GM12878 (cell line): ENCODE results near the gene EPHA4. TPM values are rescaled to one million over a fixed set of nuclear protein-coding genes. Genes with fewer than 3 reads are reported as not detected.

Experiments
- ATAC-seq: fragments of 200-7000 bp; cut with Tn5 transposase; 3 replicates; pipeline ENCODE4 v1.9.1; 2020; ENCODE audit warnings: mild to moderate bottlenecking, moderate library complexity
- BruUV-seq: library from RNA; stranded (reverse); fragments of 400-500 nt; replicated peaks from 2 replicates; lab custom pipeline; 2021; lab: Mats Ljungman, UMichigan
- CTCF ChIA-PET: fragments of 300-600 bp; sonication (Branson Sonifier 250); formaldehyde crosslinking; extraction: SDS; loops from one replicate; lab custom pipeline; 2021; ENCODE audit warnings: inconsistent platforms; lab: Yijun Ruan, JAX
- POLR2A ChIA-PET: fragments of 350-600 bp; formaldehyde crosslinking; extraction: SDS; loops from one replicate; lab custom pipeline; 2021; ENCODE audit warnings: inconsistent platforms; lab: Charles Lee
- RAD21 ChIA-PET: fragments of 300-600 bp; sonication (Branson Sonifier 250); formaldehyde crosslinking; loops from one replicate; lab custom pipeline; 2023; ENCODE audit warnings: antibody characterized with exemption; ENCODE audit not compliant: unreplicated experiment; lab: Charles Lee
- SMC1A ChIA-PET: fragments of 300-600 bp; sonication (Branson Sonifier 250); formaldehyde crosslinking; loops from one replicate; lab custom pipeline; 2023; ENCODE audit not compliant: unreplicated experiment, uncharacterized antibody; lab: Charles Lee
- DNase-seq: peaks from one replicate; pipeline ENCODE4 v3.0.0-alpha.2; 2011; ENCODE audit warnings: low read depth, low spot score
- FAIRE-seq: peaks from 3 replicates; lab custom pipeline; 2011; peaks lifted over from hg19 to GRCh38; lab: Jason Lieb, UNC
- H2AFZ ChIP-seq: 2 replicates; pipeline ENCODE4 v1.6.0; 2011; ENCODE audit warnings: low read depth, low read length, control low read depth; ENCODE audit not compliant: control insufficient read depth
- H3K27ac ChIP-seq: 2 replicates; pipeline ENCODE4 v1.5.1; 2011; ENCODE audit warnings: control low read depth; ENCODE audit not compliant: control insufficient read depth, insufficient read depth
- H3K27me3 ChIP-seq, 2 experiments: replicated peaks in 1 of 2; 2 replicates each; pipeline versions ENCODE4 v1.6.0 to v1.6.1; 2011; ENCODE audit warnings: low read length in 1 of 2; ENCODE audit not compliant: control insufficient read depth in 2 of 2, insufficient read depth in 2 of 2
- H3K36me3 ChIP-seq, 2 experiments: 2 replicates each; pipeline ENCODE4 v1.5.1; 2011; ENCODE audit warnings: low read length in 1 of 2; ENCODE audit not compliant: control insufficient read depth in 2 of 2, insufficient read depth in 2 of 2
- H3K4me1 ChIP-seq: 2 replicates; pipeline ENCODE4 v1.6.1; 2011; ENCODE audit warnings: mild to moderate bottlenecking, low read length, moderate library complexity, mixed read lengths; ENCODE audit not compliant: control insufficient read depth, insufficient read depth
- H3K4me2 ChIP-seq: 2 replicates; pipeline ENCODE4 v1.6.0; 2011; ENCODE audit warnings: control low read depth; ENCODE audit not compliant: control insufficient read depth, insufficient read depth
- H3K4me3 ChIP-seq: fragments of 200-600 bp; sonication (generic); 2 replicates; pipeline ENCODE4 v1.5.1; 2016
- H3K79me2 ChIP-seq: 2 replicates; pipeline ENCODE4 v1.6.0; 2011; ENCODE audit warnings: low read length; ENCODE audit not compliant: control insufficient read depth, insufficient read depth
- H3K9ac ChIP-seq: 2 replicates; pipeline ENCODE4 v1.8.0; 2011; ENCODE audit warnings: low read length, control low read depth, mixed read lengths; ENCODE audit not compliant: control insufficient read depth, insufficient read depth
- H3K9me3 ChIP-seq: replicated peaks from 3 replicates; pipeline ENCODE4 v1.5.1; 2011; ENCODE audit warnings: mild to moderate bottlenecking, low read length; ENCODE audit not compliant: control insufficient read depth, insufficient read depth
- H4K20me1 ChIP-seq: 2 replicates; pipeline ENCODE4 v1.6.0; 2011; ENCODE audit not compliant: control insufficient read depth, insufficient read depth
- ATF7 ChIP-seq: fragments of 450-650 bp; IDR thresholded peaks from 2 replicates; pipeline ENCODE4 v1.6.1; 2016; ENCODE audit warnings: low read depth, mild to moderate bottlenecking
- BACH1 ChIP-seq: fragments of 450-650 bp; IDR thresholded peaks from 2 replicates; pipeline ENCODE4 v1.6.1; 2017; ENCODE audit warnings: mild to moderate bottlenecking, borderline replicate concordance
- BMI1 ChIP-seq: fragments of 450-650 bp; IDR thresholded peaks from 2 replicates; pipeline ENCODE4 v1.6.1; 2016; ENCODE audit warnings: mild to moderate bottlenecking, moderate library complexity, borderline replicate concordance
- IKZF1 ChIP-seq: fragments of 450-650 bp; conservative IDR thresholded peaks from 2 replicates; pipeline ENCODE4 v1.6.1; 2017; ENCODE audit warnings: antibody characterized with exemption, mild to moderate bottlenecking
- POLR2AphosphoS5 ChIP-seq: IDR thresholded peaks from 2 replicates; pipeline ENCODE4 v1.6.1; 2011; ENCODE audit warnings: mild to moderate bottlenecking, low read length, inconsistent platforms
- ZNF207 ChIP-seq: fragments of 450-650 bp; IDR thresholded peaks from 2 replicates; pipeline ENCODE4 v1.6.1; 2014; ENCODE audit warnings: antibody characterized with exemption, mild to moderate bottlenecking, borderline replicate concordance
- WGBS: methylation state at CpG from one replicate; pipeline ENCODE4 v1.1.6; 2016; ENCODE audit warnings: low lambda C conversion rate; ENCODE audit not compliant: insufficient replicate concordance, insufficient coverage; ENCODE audit errors: missing lambda C conversion rate; 5-methylcytosine and 5-hydroxymethylcytosine counted together
- in situ Hi-C: fragments of 300-500 bp; cut with MboI; formaldehyde crosslinking; loops from 9 replicates; pipeline ENCODE4 v1.14.3; 2018; ENCODE audit warnings: mixed read lengths
- intact Hi-C: fragments of 100-400 bp; cut with micrococcal nuclease; formaldehyde crosslinking; loops from one replicate; pipeline ENCODE4 v1.14.2; 2022; ENCODE audit not compliant: unreplicated experiment
- polyA plus RNA-seq, 11 experiments: library from polyadenylated mRNA; depleted of rRNA in 4 of 11; unstranded in 6 of 11; stranded (reverse) in 5 of 11; fragments of >200 nt; fragmentation: Nextera tagmentation in 4 of 11; fragmentation: Illumina TruSeq in 1 of 11; extraction: Ambion mirVana in 4 of 11; extraction: Trizol in 1 of 11; gene quantifications; 1 replicate in 1 of 11; 2 replicates in 10 of 11; pipeline versions ENCODE4 v1.2.1 to v1.2.3, GENCODE V29; 2011 to 2016; ENCODE audit warnings: inconsistent platforms in 2 of 11, missing spikeins in 2 of 11, low read depth in 1 of 11
- total RNA-seq, 4 experiments: library from RNA; depleted of rRNA in 3 of 4; stranded (reverse); fragments of >200 nt in 3 of 4; fragmentation: Illumina TruSeq in 1 of 4; extraction: Trizol in 1 of 4; gene quantifications; 2 replicates each; pipeline versions ENCODE4 v1.2.1 to v1.2.3, GENCODE V29; 2013 to 2021
- TF ChIP-seq, protein P1 (sequence below): fragments of 450-650 bp; IDR thresholded peaks from 2 replicates; pipeline ENCODE4 v1.6.1; 2016; ENCODE audit warnings: mild to moderate bottlenecking

EPHA4 gene
- total and polyA plus RNA-seq, 10 of the 15 experiments (the other 5 are each of a cell fraction or from before 2014, with no cell fraction given) = 0.06 to 1.5 (median 0.33) TPM; not detected in 1

GRCh38 chr2:221485503-221485870 lies 86.6 kb downstream of the EPHA4 start (continued):
- TF ChIP-seq, protein P1, sequence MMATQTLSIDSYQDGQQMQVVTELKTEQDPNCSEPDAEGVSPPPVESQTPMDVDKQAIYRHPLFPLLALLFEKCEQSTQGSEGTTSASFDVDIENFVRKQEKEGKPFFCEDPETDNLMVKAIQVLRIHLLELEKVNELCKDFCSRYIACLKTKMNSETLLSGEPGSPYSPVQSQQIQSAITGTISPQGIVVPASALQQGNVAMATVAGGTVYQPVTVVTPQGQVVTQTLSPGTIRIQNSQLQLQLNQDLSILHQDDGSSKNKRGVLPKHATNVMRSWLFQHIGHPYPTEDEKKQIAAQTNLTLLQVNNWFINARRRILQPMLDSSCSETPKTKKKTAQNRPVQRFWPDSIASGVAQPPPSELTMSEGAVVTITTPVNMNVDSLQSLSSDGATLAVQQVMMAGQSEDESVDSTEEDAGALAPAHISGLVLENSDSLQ = no peak
- TF ChIP-seq POLR2AphosphoS5 (no peak), BACH1 (no peak), ZNF207 (no peak), IKZF1 (no peak)

DNA sequence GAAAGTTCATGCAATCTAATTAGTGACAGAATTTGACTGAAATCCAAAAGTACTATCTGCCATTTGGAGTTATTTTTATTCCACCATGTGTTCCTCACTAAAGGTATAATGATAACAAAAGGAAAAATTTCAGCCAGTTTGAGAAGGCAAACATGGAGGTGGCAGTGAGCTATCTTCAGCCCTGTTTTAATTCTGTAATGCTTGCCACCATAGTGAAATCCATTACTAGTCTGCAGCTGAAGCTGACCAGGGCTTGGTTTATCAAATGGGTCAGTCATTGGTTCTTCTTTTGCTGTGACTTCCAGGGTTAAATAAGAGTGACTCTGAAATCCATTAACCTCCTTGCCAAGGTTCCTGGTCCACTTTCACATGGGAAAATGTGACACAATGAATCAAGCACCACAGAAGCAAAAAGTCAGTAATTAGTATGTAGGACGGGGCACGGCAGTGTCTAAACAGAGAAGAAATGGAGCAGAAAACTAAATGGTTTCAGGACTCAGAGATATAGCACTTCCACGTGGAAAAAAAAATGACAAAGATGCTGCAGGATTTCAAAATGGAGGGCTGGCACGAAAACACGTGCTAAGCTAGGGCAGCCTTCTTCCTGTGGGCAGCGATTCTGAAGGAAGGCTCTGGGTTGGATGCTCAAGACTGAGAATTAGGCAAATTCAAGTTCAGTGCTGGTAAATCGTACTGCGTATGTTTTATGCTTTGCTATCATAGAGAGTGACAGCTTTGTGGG lies 87.2 kb downstream of the EPHA4 start:
- Histone ChIP-seq H3K4me3 (no peak overlapping the region), H3K36me3 (no peaks in the 10 kb centered on the region), H3K9me3 (no peaks in the 10 kb centered on the region), H3K27ac (no peak overlapping the region), H3K4me2 (no peak overlapping the region), H3K27me3 (no peaks in the 10 kb centered on the region), H3K79me2 (no peaks in the 10 kb centered on the region), H3K4me1 (no peaks in the 10 kb centered on the region), H3K9ac (no peak overlapping the region), H4K20me1 (no peaks in the 10 kb centered on the region), H2AFZ (no peak overlapping the region)
- no peak for ATAC-seq
- ChIA-PET RAD21 (no interaction called here), SMC1A (interaction anchor here (0.6 to 1.0 kb wide), 2 partner anchors 14 to 683 kb away, joined by 3 to 4 read pairs; no protein-coding TSS in a partner anchor), POLR2A (no interaction called here), CTCF (no interaction called here)
- no TSS peak for BruUV-seq
- intact Hi-C loops = no loop called here
- 59% methylated on average over 8 of the region's 8 CpGs for WGBS
- TF ChIP-seq ATF7 = no peak
- no peak for TF ChIP-seq BMI1
- in situ Hi-C loops = no loop called here
- no peak for DNase-seq
- FAIRE-seq = no peak
